Naive thymus-derived CD4-positive, alpha-beta T cell (primary cell): ENCODE measurements around the gene CHFR. TPM values are rescaled to one million over a fixed set of nuclear protein-coding genes. Genes with fewer than 3 reads are reported as not detected.
"Not testable (repeated sequence)": the region's sequence is repeated elsewhere in the genome, so short reads cannot be mapped to it uniquely, and the experiment has no call there.

ENCODE experiments used
- ATAC-seq: fragments of 150-1000 bp; cut with Tn5 transposase; 2 replicates; pipeline ENCODE4 v1.10.0; 2021; ENCODE audit warnings: mild to moderate bottlenecking, moderate library complexity
- CTCF ChIA-PET: fragments of 350-600 bp; sonication (Branson Sonifier 250); formaldehyde crosslinking; loops from one replicate; lab custom pipeline; 2021; ENCODE audit warnings: antibody characterized with exemption; lab: Charles Lee
- POLR2A ChIA-PET: fragments of 350-600 bp; sonication (Branson Sonifier 250); formaldehyde crosslinking; loops from one replicate; lab custom pipeline; 2021; ENCODE audit warnings: antibody characterized with exemption, inconsistent platforms; lab: Charles Lee
- DNase-seq, 9 donors: peaks; one replicate each; pipeline versions ENCODE4 v3.0.0 to v3.0.0-alpha.2; 2020 to 2022; ENCODE audit warnings: mixed read lengths in 1 of 9
- H3K27ac ChIP-seq: one replicate; pipeline ENCODE4 v1.7.0; 2013; ENCODE audit warnings: mild to moderate bottlenecking, low read depth, low read length, moderate library complexity
- H3K27me3 ChIP-seq, 2 donors: one replicate each; pipeline ENCODE4 v1.7.0; 2013; ENCODE audit warnings: low read length in 2 of 2, mild to moderate bottlenecking in 2 of 2, moderate library complexity in 2 of 2; ENCODE audit not compliant: control insufficient read depth in 2 of 2, insufficient read depth in 2 of 2
- H3K36me3 ChIP-seq, 3 experiments: 1 replicate in 2 of 3; 2 replicates in 1 of 3; pipeline ENCODE4 v1.7.0; 2013; ENCODE audit warnings: low read length in 3 of 3, mild to moderate bottlenecking in 3 of 3, moderate library complexity in 1 of 3; ENCODE audit not compliant: insufficient read depth in 3 of 3, control insufficient read depth in 2 of 3
- H3K4me1 ChIP-seq, 2 donors: one replicate each; pipeline ENCODE4 v1.7.0; 2013; ENCODE audit warnings: low read length in 2 of 2, mild to moderate bottlenecking in 2 of 2, moderate library complexity in 1 of 2; ENCODE audit not compliant: control insufficient read depth in 2 of 2, insufficient read depth in 2 of 2
- H3K4me3 ChIP-seq: 2 replicates; pipeline ENCODE4 v1.7.0; 2013; ENCODE audit warnings: mild to moderate bottlenecking, low read length
- H3K9me3 ChIP-seq, 3 experiments: 1 replicate in 2 of 3; 2 replicates in 1 of 3; pipeline ENCODE4 v1.7.0; 2013; ENCODE audit warnings: low read length in 3 of 3; ENCODE audit not compliant: control insufficient read depth in 2 of 3
- H3K27ac Mint-ChIP-seq, 9 donors: one replicate each; pipeline ENCODE4 v1.8.0; 2020 to 2022; ENCODE audit warnings: mixed read lengths in 9 of 9, mild to moderate bottlenecking in 8 of 9, moderate library complexity in 5 of 9, inconsistent platforms in 2 of 9
- H3K27me3 Mint-ChIP-seq, 5 donors: one replicate each; pipeline ENCODE4 v1.8.0; 2021 to 2022; ENCODE audit warnings: mixed read lengths in 5 of 5, mild to moderate bottlenecking in 1 of 5
- H3K36me3 Mint-ChIP-seq, 5 donors: one replicate each; pipeline ENCODE4 v1.8.0; 2020 to 2022; ENCODE audit warnings: mixed read lengths in 5 of 5, mild to moderate bottlenecking in 3 of 5, inconsistent platforms in 1 of 5
- H3K4me1 Mint-ChIP-seq, 7 donors: one replicate each; pipeline ENCODE4 v1.8.0; 2020 to 2022; ENCODE audit warnings: mixed read lengths in 7 of 7, mild to moderate bottlenecking in 3 of 7, inconsistent platforms in 1 of 7
- H3K4me3 Mint-ChIP-seq, 10 donors: one replicate each; pipeline ENCODE4 v1.8.0; 2020 to 2022; ENCODE audit warnings: mild to moderate bottlenecking in 10 of 10, mixed read lengths in 10 of 10, moderate library complexity in 6 of 10, inconsistent platforms in 2 of 10
- H3K9me3 Mint-ChIP-seq, 11 donors: one replicate each; pipeline ENCODE4 v1.8.0; 2020 to 2022; ENCODE audit warnings: mixed read lengths in 11 of 11, mild to moderate bottlenecking in 4 of 11, inconsistent platforms in 1 of 11, moderate library complexity in 1 of 11
- intact Hi-C, 2 donors: fragments of 100-400 bp; cut with micrococcal nuclease; formaldehyde crosslinking; loops; one replicate each; pipeline ENCODE4 v1.15.1; 2023
- polyA plus RNA-seq, 2 donors: library from polyadenylated mRNA; unstranded; fragments of 300-500 nt; fragmentation: Illumina TruSeq; gene quantifications; one replicate each; pipeline ENCODE4 v1.2.3, GENCODE V29; 2021
- total RNA-seq, 6 experiments: library from RNA in 5 of 6; stranded (reverse) in 5 of 6; gene quantifications; 1 replicate in 5 of 6; 2 replicates in 1 of 6; pipeline ENCODE4 v1.2.3 and lab custom pipeline; 2021 to 2026

CHFR gene
- total and polyA plus RNA-seq, 7 experiments from 2014 or later: 25.2 to 97.8 (median 67.3) TPM

GRCh38 chr12:132801741-132802140, 85.7 kb downstream of the CHFR start:
- POLR2A ChIA-PET: no interaction called here
- no peaks in the 10 kb centered on the region for H3K9me3 Mint-ChIP-seq

DNA sequence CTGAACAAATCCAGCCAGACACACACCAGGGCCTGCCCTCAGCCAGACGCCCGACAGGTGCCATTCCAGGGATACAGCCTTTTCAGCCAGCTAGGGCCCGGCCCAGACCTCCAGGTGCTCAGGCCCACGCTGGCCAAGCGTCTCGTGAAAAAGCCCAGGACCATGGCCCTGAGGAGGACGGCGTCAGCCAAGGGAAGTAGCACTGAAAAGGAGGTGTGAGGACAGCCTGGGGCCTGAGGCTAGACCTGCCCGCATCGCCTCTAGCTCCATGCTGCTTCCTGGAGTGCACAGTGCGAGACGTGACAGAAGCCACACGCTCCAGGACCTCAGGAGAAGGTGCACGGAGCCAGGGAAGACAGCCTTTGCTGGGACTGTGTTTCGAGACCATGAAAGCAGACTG, 88.6 kb downstream of the CHFR start:
- intact Hi-C loops: no loop called here
- H3K9me3 Mint-ChIP-seq: no peaks in the 10 kb centered on the region

More at GRCh38 chr12:132801741-132802140, 85.7 kb downstream of the CHFR start:
- intact Hi-C loops: no loop called here
- Histone ChIP-seq H3K4me3 (no peak overlapping the region), H3K27me3 (no peaks in the 10 kb centered on the region), H3K9me3 (no peaks in the 10 kb centered on the region), H3K4me1 (peaks cover 0 to 6% of the 10 kb centered on the region in 2 donors), H3K27ac (no peak overlapping the region), H3K36me3 (peaks cover 0 to 90% (median 16%) of the 10 kb centered on the region in 3 experiments)
- DNase-seq (no peak), ATAC-seq (no peak)
- Mint-ChIP-seq H3K27me3 (no peaks in the 10 kb centered on the region), H3K4me3 (no peak overlapping the region), H3K27ac (no peak overlapping the region), H3K36me3 (peaks cover 5 to 50% (median 16%) of the 10 kb centered on the region in 5 donors), H3K4me1 (peaks cover 4 to 12% (median 11%) of the 10 kb centered on the region in 7 donors)
- CTCF ChIA-PET: interaction anchor here (0.7 kb wide), 1 partner anchor 21 kb away, joined by 3 read pairs; no protein-coding TSS in a partner anchor

DNA sequence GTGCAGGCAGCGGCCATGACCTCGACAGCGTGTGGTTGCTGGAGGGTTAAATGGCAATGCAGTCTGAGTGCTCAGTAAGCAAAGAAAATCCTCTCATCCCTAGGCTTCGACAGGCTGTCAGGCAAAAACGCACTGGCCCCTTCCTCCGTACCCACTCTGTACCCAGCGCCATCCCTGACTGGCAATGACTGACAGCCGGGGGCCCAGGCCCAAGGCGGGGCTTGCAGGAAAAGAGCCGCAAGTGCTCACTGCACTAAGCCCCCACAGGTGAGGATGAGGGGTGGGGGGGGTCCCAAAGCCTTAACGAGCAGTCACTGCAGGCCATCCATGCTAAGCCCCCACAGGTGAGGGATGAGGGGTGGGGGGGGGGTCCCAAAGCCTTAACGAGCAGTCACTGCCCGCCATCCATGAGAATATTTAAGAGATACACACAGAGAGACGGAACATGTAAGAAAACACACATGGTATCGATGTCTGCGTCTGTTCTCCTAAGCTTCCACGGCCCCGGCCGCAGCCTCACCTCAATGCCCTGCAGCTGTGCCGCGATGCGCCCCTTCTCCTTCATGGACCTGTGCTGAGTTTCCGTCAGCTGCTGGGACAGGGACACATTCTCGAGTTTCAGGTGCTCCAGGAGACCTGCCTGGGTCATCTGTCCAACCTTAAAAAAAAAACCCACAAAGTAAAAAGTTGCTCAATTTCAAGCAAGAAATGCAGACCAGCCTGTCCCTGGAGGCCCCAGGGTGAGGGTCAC, 89.4 kb downstream of the CHFR start:
- H3K4me3 Mint-ChIP-seq: no peak overlapping the region
- H3K27me3 Mint-ChIP-seq: no peaks in the 10 kb centered on the region
- intact Hi-C loops: no loop called here
- no peak for ATAC-seq
- no peak for DNase-seq
- no peak overlapping the region for H3K27ac Mint-ChIP-seq
- CTCF ChIA-PET: interaction anchor here (0.6 kb wide), 1 partner anchor 119 kb away, joined by 4 read pairs; no protein-coding TSS in a partner anchor
- Histone ChIP-seq H3K4me1 (no peaks in the 10 kb centered on the region), H3K36me3 (peaks cover 6 to 88% (median 15%) of the 10 kb centered on the region in 3 experiments), H3K4me3 (no peak overlapping the region), H3K27ac (no peak overlapping the region), H3K27me3 (no peaks in the 10 kb centered on the region), H3K9me3 (no peaks in the 10 kb centered on the region)
- peaks cover 0 to 4% (median 0%) of the 10 kb centered on the region in 7 donors for H3K4me1 Mint-ChIP-seq
- H3K9me3 Mint-ChIP-seq: no peaks in the 10 kb centered on the region
- POLR2A ChIA-PET: no interaction called here
- peaks cover 4 to 46% (median 13%) of the 10 kb centered on the region in 5 donors for H3K36me3 Mint-ChIP-seq

More for the DNA sequence above, 88.6 kb downstream of the CHFR start:
- Mint-ChIP-seq H3K27me3 (no peaks in the 10 kb centered on the region), H3K4me3 (no peak overlapping the region), H3K36me3 (peaks cover 8 to 55% (median 17%) of the 10 kb centered on the region in 5 donors), H3K27ac (no peak overlapping the region), H3K4me1 (peaks cover 0 to 4% (median 0%) of the 10 kb centered on the region in 7 donors)
- DNase-seq (no peak), ATAC-seq (no peak)
- H3K27me3 ChIP-seq: no peaks in the 10 kb centered on the region
- POLR2A ChIA-PET: no interaction called here
- CTCF ChIA-PET: no interaction called here
- no peaks in the 10 kb centered on the region for H3K9me3 ChIP-seq
- H3K36me3 ChIP-seq: peaks cover 6 to 93% (median 16%) of the 10 kb centered on the region in 3 experiments
- no peaks in the 10 kb centered on the region for H3K4me1 ChIP-seq
- no peak overlapping the region for H3K4me3 ChIP-seq
- no peak overlapping the region for H3K27ac ChIP-seq

DNA sequence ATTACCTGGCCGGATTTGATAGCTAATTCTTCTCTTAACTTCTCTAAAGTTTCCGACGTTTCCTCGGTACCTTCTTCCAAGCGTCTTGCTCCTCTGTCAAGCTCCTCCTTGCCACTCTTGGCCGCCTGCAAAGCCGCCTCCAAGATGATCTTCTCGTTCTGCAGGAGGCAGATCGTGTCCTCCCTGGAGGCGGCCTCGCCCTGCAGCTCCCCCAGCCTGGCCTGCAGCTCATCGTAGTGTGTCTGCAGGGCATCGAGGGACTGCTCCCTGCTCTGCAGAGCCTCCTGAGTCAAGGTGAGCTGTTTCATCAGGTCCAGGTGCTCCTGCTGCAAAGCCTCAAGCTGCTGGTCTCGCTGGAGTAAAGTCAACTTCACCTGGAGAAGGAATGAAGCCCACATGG, 91.6 kb downstream of the CHFR start:
- H3K9me3 Mint-ChIP-seq: no peaks in the 10 kb centered on the region
- no peaks in the 10 kb centered on the region for H3K9me3 ChIP-seq
- ChIA-PET CTCF (interaction anchor here (0.6 kb wide), 1 partner anchor 114 kb away, joined by 4 read pairs; no protein-coding TSS in a partner anchor), POLR2A (no interaction called here)
- H3K4me3 Mint-ChIP-seq: no peak overlapping the region
- H3K36me3 Mint-ChIP-seq: peaks cover 8 to 31% (median 10%) of the 10 kb centered on the region in 5 donors
- peaks cover 6 to 79% (median 15%) of the 10 kb centered on the region in 3 experiments for H3K36me3 ChIP-seq
- no peaks in the 10 kb centered on the region for H3K4me1 ChIP-seq
- no peak for ATAC-seq
- no peak overlapping the region for H3K27ac ChIP-seq
- DNase-seq: no peak
- no peak overlapping the region for H3K27ac Mint-ChIP-seq
- intact Hi-C loops: no loop called here
- peaks cover 0 to 4% (median 0%) of the 10 kb centered on the region in 7 donors for H3K4me1 Mint-ChIP-seq
- no peaks in the 10 kb centered on the region for H3K27me3 ChIP-seq
- H3K4me3 ChIP-seq: no peak overlapping the region
- no peaks in the 10 kb centered on the region for H3K27me3 Mint-ChIP-seq

DNA sequence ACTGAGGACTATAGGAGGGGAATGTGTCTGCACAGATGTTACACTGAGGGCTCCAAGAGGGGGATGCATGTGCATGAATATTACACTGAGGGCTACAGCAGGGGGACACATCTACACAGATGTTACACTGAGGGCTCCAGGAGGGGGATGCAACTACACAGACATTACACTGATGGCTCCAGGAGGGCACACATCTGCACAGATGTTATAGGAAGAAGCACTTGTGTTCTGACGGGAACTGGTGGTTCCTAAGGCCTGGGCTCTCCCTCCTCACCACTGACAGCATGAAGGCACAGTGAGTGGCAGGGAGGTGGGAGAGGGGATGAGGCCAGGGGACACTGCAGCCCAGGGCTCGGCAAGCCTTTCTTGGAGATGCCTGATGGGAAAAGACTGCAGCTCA, 95.5 kb downstream of the CHFR start:
- H3K4me3 ChIP-seq, DNase-seq, POLR2A ChIA-PET, H3K4me1 Mint-ChIP-seq, CTCF ChIA-PET, H3K27ac ChIP-seq, H3K4me3 Mint-ChIP-seq, H3K27me3 Mint-ChIP-seq, intact Hi-C loops, H3K9me3 Mint-ChIP-seq, H3K4me1 ChIP-seq, H3K27me3 ChIP-seq, H3K9me3 ChIP-seq: not testable (repeated sequence)
- peak; percentile 22 for ATAC-seq
- H3K27ac Mint-ChIP-seq: peak overlapping the region in 1 of 9 donors; percentile 81
- H3K36me3 ChIP-seq: peaks cover 6 to 66% (median 19%) of the 10 kb centered on the region in 3 experiments
- H3K36me3 Mint-ChIP-seq: peaks cover 3 to 39% (median 12%) of the 10 kb centered on the region in 5 donors

- Histone ChIP-seq H3K27me3 (no peaks in the 10 kb centered on the region), H3K9me3 (no peaks in the 10 kb centered on the region), H3K27ac (no peak overlapping the region), H3K4me1 (no peaks in the 10 kb centered on the region), H3K4me3 (no peak overlapping the region), H3K36me3 (peaks cover under 1 to 67% (median 17%) of the 10 kb centered on the region in 3 experiments)
- Mint-ChIP-seq H3K4me1 (peaks cover 0 to 7% (median 0%) of the 10 kb centered on the region in 7 donors), H3K27me3 (no peaks in the 10 kb centered on the region), H3K27ac (no peak overlapping the region), H3K36me3 (peaks cover 5 to 41% (median 21%) of the 10 kb centered on the region in 5 donors), H3K9me3 (peaks cover 0 to 4% (median 0%) of the 10 kb centered on the region in 11 donors), H3K4me3 (peak overlapping the region in 1 of 10 donors; percentile 8)
- no peak for ATAC-seq
- CTCF ChIA-PET: no interaction called here
- no peak for DNase-seq
- POLR2A ChIA-PET: interaction anchor here (0.6 kb wide), 1 partner anchor 78 kb away, joined by 4 read pairs; no protein-coding TSS in a partner anchor
- intact Hi-C loops: no loop called here
These were observed 98.3 kb downstream of the CHFR start for GRCh38 chr12:132789099-132789471.
